GM08714 (cell line): ENCODE measurements around the gene CLASRP.

Experiments used
- H3K4me3 ChIP-seq: fragments of 200-500 bp; sonication (Bioruptor generic); 2 replicates; pipeline ENCODE4 v1.5.1; 2014; ENCODE audit warnings: mild to moderate bottlenecking, low read length, inconsistent platforms
- ZNF274 ChIP-seq: IDR thresholded peaks from 2 replicates; pipeline ENCODE4 v1.6.1; 2012; ENCODE audit warnings: mild to moderate bottlenecking, low read depth, low read length

The CLASRP gene

DNA sequence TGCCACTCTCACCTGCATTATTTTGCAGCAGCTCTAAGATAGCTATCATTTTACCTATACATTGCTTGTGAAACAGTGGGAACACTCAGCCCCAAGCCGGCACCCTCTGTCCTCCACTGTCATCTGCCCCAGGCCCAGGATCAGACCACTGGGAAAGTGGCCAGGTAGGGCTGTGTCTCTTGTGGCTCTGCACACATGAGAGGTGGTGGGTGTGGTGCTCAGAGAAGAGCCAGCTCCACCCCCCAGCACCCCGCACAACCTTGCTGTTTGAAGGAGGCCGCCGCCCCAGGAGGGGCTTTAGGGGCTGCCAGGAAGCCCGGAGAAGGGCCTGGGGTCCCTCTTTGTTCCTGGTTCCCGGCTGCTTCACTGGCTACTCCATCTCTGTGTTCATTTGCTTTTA is 80.7 kb downstream of the CLASRP start:
- no peak for TF ChIP-seq ZNF274
- H3K4me3 ChIP-seq = no peak overlapping the region
